ENCODE data around the gene TMEM38A. TPM values are rescaled to one million over a fixed set of nuclear protein-coding genes. Genes with fewer than 3 reads are reported as not detected.

The TMEM38A gene
- total and polyA plus RNA-seq, 9 of the 15 experiments (the other 6 are each of a cell fraction or from before 2014, with no cell fraction given) = 0.35 to 2.1 (median 1.2) TPM

DNA sequence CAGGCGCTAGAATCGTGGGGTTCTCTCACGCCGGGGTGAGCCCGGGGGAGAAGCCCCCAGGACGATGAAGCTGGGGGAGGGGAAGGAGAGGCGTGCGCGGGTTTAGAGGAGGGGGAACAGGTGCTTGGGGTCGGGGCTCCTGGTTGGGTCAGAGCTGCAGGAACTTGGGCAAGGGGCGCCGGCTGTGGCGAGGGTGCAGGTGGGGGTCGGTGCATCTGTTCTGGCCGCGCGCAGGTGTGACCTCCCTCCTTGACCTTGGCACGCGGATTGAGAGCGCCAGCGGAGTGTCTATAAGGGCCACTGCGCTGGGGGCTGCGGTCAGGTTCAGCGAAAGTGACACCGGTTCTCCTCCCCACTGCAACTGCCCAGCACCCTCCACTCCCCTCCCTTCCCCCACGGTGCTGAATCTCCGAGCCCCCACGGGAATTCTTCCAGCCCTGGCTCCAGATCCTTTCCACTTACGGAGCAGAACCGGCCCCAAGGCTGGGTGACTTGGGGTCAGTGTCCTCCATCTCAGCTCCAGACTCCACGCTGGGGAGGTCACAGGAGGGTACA, 618 bp downstream of the TMEM38A start (continued):
- TF ChIP-seq, protein P1, sequence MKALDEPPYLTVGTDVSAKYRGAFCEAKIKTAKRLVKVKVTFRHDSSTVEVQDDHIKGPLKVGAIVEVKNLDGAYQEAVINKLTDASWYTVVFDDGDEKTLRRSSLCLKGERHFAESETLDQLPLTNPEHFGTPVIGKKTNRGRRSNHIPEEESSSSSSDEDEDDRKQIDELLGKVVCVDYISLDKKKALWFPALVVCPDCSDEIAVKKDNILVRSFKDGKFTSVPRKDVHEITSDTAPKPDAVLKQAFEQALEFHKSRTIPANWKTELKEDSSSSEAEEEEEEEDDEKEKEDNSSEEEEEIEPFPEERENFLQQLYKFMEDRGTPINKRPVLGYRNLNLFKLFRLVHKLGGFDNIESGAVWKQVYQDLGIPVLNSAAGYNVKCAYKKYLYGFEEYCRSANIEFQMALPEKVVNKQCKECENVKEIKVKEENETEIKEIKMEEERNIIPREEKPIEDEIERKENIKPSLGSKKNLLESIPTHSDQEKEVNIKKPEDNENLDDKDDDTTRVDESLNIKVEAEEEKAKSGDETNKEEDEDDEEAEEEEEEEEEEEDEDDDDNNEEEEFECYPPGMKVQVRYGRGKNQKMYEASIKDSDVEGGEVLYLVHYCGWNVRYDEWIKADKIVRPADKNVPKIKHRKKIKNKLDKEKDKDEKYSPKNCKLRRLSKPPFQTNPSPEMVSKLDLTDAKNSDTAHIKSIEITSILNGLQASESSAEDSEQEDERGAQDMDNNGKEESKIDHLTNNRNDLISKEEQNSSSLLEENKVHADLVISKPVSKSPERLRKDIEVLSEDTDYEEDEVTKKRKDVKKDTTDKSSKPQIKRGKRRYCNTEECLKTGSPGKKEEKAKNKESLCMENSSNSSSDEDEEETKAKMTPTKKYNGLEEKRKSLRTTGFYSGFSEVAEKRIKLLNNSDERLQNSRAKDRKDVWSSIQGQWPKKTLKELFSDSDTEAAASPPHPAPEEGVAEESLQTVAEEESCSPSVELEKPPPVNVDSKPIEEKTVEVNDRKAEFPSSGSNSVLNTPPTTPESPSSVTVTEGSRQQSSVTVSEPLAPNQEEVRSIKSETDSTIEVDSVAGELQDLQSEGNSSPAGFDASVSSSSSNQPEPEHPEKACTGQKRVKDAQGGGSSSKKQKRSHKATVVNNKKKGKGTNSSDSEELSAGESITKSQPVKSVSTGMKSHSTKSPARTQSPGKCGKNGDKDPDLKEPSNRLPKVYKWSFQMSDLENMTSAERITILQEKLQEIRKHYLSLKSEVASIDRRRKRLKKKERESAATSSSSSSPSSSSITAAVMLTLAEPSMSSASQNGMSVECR (CRISPR knock-in tag; IDR thresholded peaks at IDR 0.05) = no peak
- 0 out of 2 replicates have a peak, but pooled peaks have one; percentile 54 for TF ChIP-seq ZSCAN29 (IDR thresholded peaks at IDR 0.05)
- peak; percentile 32; the same call in 1 of the 2 replicates for TF ChIP-seq NR2C1 (IDR thresholded peaks at IDR 0.05)
- TF ChIP-seq NR2C1 (tag; IDR thresholded peaks at IDR 0.05) = 0 out of 2 replicates have a peak, but pooled peaks have one; percentile 34
- TF ChIP-seq BCL6 (CRISPR knock-in tag; IDR thresholded peaks at IDR 0.05) = no peak
- TF ChIP-seq ZSCAN32 (CRISPR knock-in tag; IDR thresholded peaks at IDR 0.05) = no peak
- TF ChIP-seq, protein P2, sequence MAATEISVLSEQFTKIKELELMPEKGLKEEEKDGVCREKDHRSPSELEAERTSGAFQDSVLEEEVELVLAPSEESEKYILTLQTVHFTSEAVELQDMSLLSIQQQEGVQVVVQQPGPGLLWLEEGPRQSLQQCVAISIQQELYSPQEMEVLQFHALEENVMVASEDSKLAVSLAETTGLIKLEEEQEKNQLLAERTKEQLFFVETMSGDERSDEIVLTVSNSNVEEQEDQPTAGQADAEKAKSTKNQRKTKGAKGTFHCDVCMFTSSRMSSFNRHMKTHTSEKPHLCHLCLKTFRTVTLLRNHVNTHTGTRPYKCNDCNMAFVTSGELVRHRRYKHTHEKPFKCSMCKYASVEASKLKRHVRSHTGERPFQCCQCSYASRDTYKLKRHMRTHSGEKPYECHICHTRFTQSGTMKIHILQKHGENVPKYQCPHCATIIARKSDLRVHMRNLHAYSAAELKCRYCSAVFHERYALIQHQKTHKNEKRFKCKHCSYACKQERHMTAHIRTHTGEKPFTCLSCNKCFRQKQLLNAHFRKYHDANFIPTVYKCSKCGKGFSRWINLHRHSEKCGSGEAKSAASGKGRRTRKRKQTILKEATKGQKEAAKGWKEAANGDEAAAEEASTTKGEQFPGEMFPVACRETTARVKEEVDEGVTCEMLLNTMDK (IDR thresholded peaks at IDR 0.05; ENCODE audit: borderline replicate concordance, insufficient read depth, low read depth, low read length, poor library complexity, severe bottlenecking) = no peak
